ENCODE data around the gene DERL3.

DERL3 gene

GRCh38 chr22:23836281-23836680, 2.5 kb downstream of the DERL3 start:
- Histone ChIP-seq H3K36me3 (ENCODE audit: control insufficient read depth in 1 of 2, insufficient read depth in 2 of 2, low read length in 2 of 2) (peaks cover 22 to 39% of the 10 kb centered on the region in 2 donors), H3K4me1 (ENCODE audit: control insufficient read depth in 1 of 2, insufficient read depth in 2 of 2, low read length in 2 of 2) (peaks cover 0 to 16% of the 10 kb centered on the region in 2 donors), H3K4me3 (ENCODE audit: low read depth in 1 of 2, low read length in 2 of 2) (no peak overlapping the region), H3K9me3 (ENCODE audit: control insufficient read depth in 1 of 2, low read length in 2 of 2) (no peaks in the 10 kb centered on the region), H3K27ac (ENCODE audit: low read length) (no peak overlapping the region), H3K27me3 (ENCODE audit: low read depth, low read length) (no peaks in the 10 kb centered on the region)

- H3K9me3 ChIP-seq (ENCODE audit: control insufficient read depth in 1 of 2, low read length in 2 of 2), result no peaks in the 10 kb centered on the region
- H3K27ac ChIP-seq (ENCODE audit: low read length), result no peak overlapping the region
- H3K4me1 ChIP-seq (ENCODE audit: control insufficient read depth in 1 of 2, insufficient read depth in 2 of 2, low read length in 2 of 2), result peaks cover 0 to 16% of the 10 kb centered on the region in 2 donors
- H3K36me3 ChIP-seq (ENCODE audit: control insufficient read depth in 1 of 2, insufficient read depth in 2 of 2, low read length in 2 of 2), result peaks cover 22 to 39% of the 10 kb centered on the region in 2 donors
- H3K4me3 ChIP-seq (ENCODE audit: low read depth in 1 of 2, low read length in 2 of 2), result no peak overlapping the region
- no peaks in the 10 kb centered on the region for H3K27me3 ChIP-seq (ENCODE audit: low read depth, low read length)
Measured at GRCh38 chr22:23835484-23836144, 3.2 kb downstream of the DERL3 start.

GRCh38 chr22:23834793-23835483, 3.9 kb downstream of the DERL3 start:
- Histone ChIP-seq H3K4me1 (ENCODE audit: control insufficient read depth in 1 of 2, insufficient read depth in 2 of 2, low read length in 2 of 2) (peaks cover 0 to 16% of the 10 kb centered on the region in 2 donors), H3K9me3 (ENCODE audit: control insufficient read depth in 1 of 2, low read length in 2 of 2) (no peaks in the 10 kb centered on the region), H3K27ac (ENCODE audit: low read length) (no peak overlapping the region), H3K4me3 (ENCODE audit: low read depth in 1 of 2, low read length in 2 of 2) (no peak overlapping the region), H3K27me3 (ENCODE audit: low read depth, low read length) (no peaks in the 10 kb centered on the region), H3K36me3 (ENCODE audit: control insufficient read depth in 1 of 2, insufficient read depth in 2 of 2, low read length in 2 of 2) (peaks cover 23 to 42% of the 10 kb centered on the region in 2 donors)

- H3K9me3 ChIP-seq (ENCODE audit: control insufficient read depth in 1 of 2, low read length in 2 of 2), result no peaks in the 10 kb centered on the region
- H3K4me1 ChIP-seq (ENCODE audit: control insufficient read depth in 1 of 2, insufficient read depth in 2 of 2, low read length in 2 of 2), result peaks cover 0 to 11% of the 10 kb centered on the region in 2 donors
- no peaks in the 10 kb centered on the region for H3K27me3 ChIP-seq (ENCODE audit: low read depth, low read length)
- H3K36me3 ChIP-seq (ENCODE audit: control insufficient read depth in 1 of 2, insufficient read depth in 2 of 2, low read length in 2 of 2), result peaks cover 28 to 47% of the 10 kb centered on the region in 2 donors
- no peak overlapping the region for H3K27ac ChIP-seq (ENCODE audit: low read length)
- H3K4me3 ChIP-seq (ENCODE audit: low read depth in 1 of 2, low read length in 2 of 2), result no peak overlapping the region
Measured at GRCh38 chr22:23834406-23834792, 4.4 kb downstream of the DERL3 start.

- Histone ChIP-seq H3K4me1 (ENCODE audit: control insufficient read depth in 1 of 2, insufficient read depth in 2 of 2, low read length in 2 of 2) (peaks cover 0 to 8% of the 10 kb centered on the region in 2 donors), H3K27ac (ENCODE audit: low read length) (no peak overlapping the region), H3K36me3 (ENCODE audit: control insufficient read depth in 1 of 2, insufficient read depth in 2 of 2, low read length in 2 of 2) (peaks cover 33 to 52% of the 10 kb centered on the region in 2 donors)
Measured at GRCh38 chr22:23833911-23834317, 4.9 kb downstream of the DERL3 start.

GRCh38 chr22:23833017-23833751, 5.6 kb downstream of the DERL3 start:
- peaks cover 38 to 58% of the 10 kb centered on the region in 2 donors for H3K36me3 ChIP-seq (ENCODE audit: control insufficient read depth in 1 of 2, insufficient read depth in 2 of 2, low read length in 2 of 2)
- peaks cover 0 to 2% of the 10 kb centered on the region in 2 donors for H3K4me1 ChIP-seq (ENCODE audit: control insufficient read depth in 1 of 2, insufficient read depth in 2 of 2, low read length in 2 of 2)

More at GRCh38 chr22:23833911-23834317, 4.9 kb downstream of the DERL3 start:
- no peaks in the 10 kb centered on the region for H3K9me3 ChIP-seq (ENCODE audit: control insufficient read depth in 1 of 2, low read length in 2 of 2)
- H3K4me3 ChIP-seq (ENCODE audit: low read depth in 1 of 2, low read length in 2 of 2), result no peak overlapping the region
- no peaks in the 10 kb centered on the region for H3K27me3 ChIP-seq (ENCODE audit: low read depth, low read length)

GRCh38 chr22:23832226-23833016, 6.4 kb downstream of the DERL3 start:
- Histone ChIP-seq H3K27me3 (ENCODE audit: low read depth, low read length) (no peaks in the 10 kb centered on the region), H3K4me1 (ENCODE audit: control insufficient read depth in 1 of 2, insufficient read depth in 2 of 2, low read length in 2 of 2) (no peaks in the 10 kb centered on the region), H3K36me3 (ENCODE audit: control insufficient read depth in 1 of 2, insufficient read depth in 2 of 2, low read length in 2 of 2) (peaks cover 38 to 63% of the 10 kb centered on the region in 2 donors), H3K27ac (ENCODE audit: low read length) (no peak overlapping the region), H3K9me3 (ENCODE audit: control insufficient read depth in 1 of 2, low read length in 2 of 2) (no peaks in the 10 kb centered on the region), H3K4me3 (ENCODE audit: low read depth in 1 of 2, low read length in 2 of 2) (no peak overlapping the region)

More at GRCh38 chr22:23833017-23833751, 5.6 kb downstream of the DERL3 start:
- no peak overlapping the region for H3K27ac ChIP-seq (ENCODE audit: low read length)
- H3K9me3 ChIP-seq (ENCODE audit: control insufficient read depth in 1 of 2, low read length in 2 of 2), result no peaks in the 10 kb centered on the region
- H3K27me3 ChIP-seq (ENCODE audit: low read depth, low read length), result no peaks in the 10 kb centered on the region
- H3K4me3 ChIP-seq (ENCODE audit: low read depth in 1 of 2, low read length in 2 of 2), result no peak overlapping the region

- no peak overlapping the region for H3K27ac ChIP-seq (ENCODE audit: low read length)
- H3K4me3 ChIP-seq (ENCODE audit: low read depth in 1 of 2, low read length in 2 of 2), result no peak overlapping the region
- H3K27me3 ChIP-seq (ENCODE audit: low read depth, low read length), result no peaks in the 10 kb centered on the region
- peaks cover 38 to 69% of the 10 kb centered on the region in 2 donors for H3K36me3 ChIP-seq (ENCODE audit: control insufficient read depth in 1 of 2, insufficient read depth in 2 of 2, low read length in 2 of 2)
- H3K9me3 ChIP-seq (ENCODE audit: control insufficient read depth in 1 of 2, low read length in 2 of 2), result no peaks in the 10 kb centered on the region
- H3K4me1 ChIP-seq (ENCODE audit: control insufficient read depth in 1 of 2, insufficient read depth in 2 of 2, low read length in 2 of 2), result no peaks in the 10 kb centered on the region
Measured at GRCh38 chr22:23831781-23832180, 7.0 kb downstream of the DERL3 start.

- no peaks in the 10 kb centered on the region for H3K4me1 ChIP-seq (ENCODE audit: control insufficient read depth in 1 of 2, insufficient read depth in 2 of 2, low read length in 2 of 2)
- H3K27me3 ChIP-seq (ENCODE audit: low read depth, low read length), result no peaks in the 10 kb centered on the region
- no peak overlapping the region for H3K27ac ChIP-seq (ENCODE audit: low read length)
- no peak overlapping the region for H3K4me3 ChIP-seq (ENCODE audit: low read depth in 1 of 2, low read length in 2 of 2)
- no peaks in the 10 kb centered on the region for H3K9me3 ChIP-seq (ENCODE audit: control insufficient read depth in 1 of 2, low read length in 2 of 2)
- H3K36me3 ChIP-seq (ENCODE audit: control insufficient read depth in 1 of 2, insufficient read depth in 2 of 2, low read length in 2 of 2), result peaks cover 38 to 73% of the 10 kb centered on the region in 2 donors
Measured at GRCh38 chr22:23831261-23831660, 7.5 kb downstream of the DERL3 start.

- Histone ChIP-seq H3K27me3 (ENCODE audit: low read depth, low read length) (no peaks in the 10 kb centered on the region), H3K9me3 (ENCODE audit: control insufficient read depth in 1 of 2, low read length in 2 of 2) (no peaks in the 10 kb centered on the region), H3K4me1 (ENCODE audit: control insufficient read depth in 1 of 2, insufficient read depth in 2 of 2, low read length in 2 of 2) (no peaks in the 10 kb centered on the region), H3K27ac (ENCODE audit: low read length) (no peak overlapping the region), H3K36me3 (ENCODE audit: control insufficient read depth in 1 of 2, insufficient read depth in 2 of 2, low read length in 2 of 2) (peaks cover 42 to 73% of the 10 kb centered on the region in 2 donors), H3K4me3 (ENCODE audit: low read depth in 1 of 2, low read length in 2 of 2) (no peak overlapping the region)
Measured at GRCh38 chr22:23829845-23830372, 8.9 kb downstream of the DERL3 start.

Data from muscle layer of duodenum (tissue), 2 donors.